IMR-90 (cell line): ENCODE results near the gene RNF2. TPM values are rescaled to one million over a fixed set of nuclear protein-coding genes. Genes with fewer than 3 reads are reported as not detected.

Source experiments
- ATAC-seq: fragments of 200-7000 bp; cut with Tn5 transposase; 2 replicates; pipeline ENCODE4 v1.9.1; 2020; ENCODE audit warnings: low read depth, mild to moderate bottlenecking, moderate library complexity
- BruUV-seq: library from RNA; stranded (reverse); fragments of 400-500 nt; replicated peaks from 2 replicates; lab custom pipeline; 2021; lab: Mats Ljungman, UMichigan
- CTCF ChIA-PET: fragments of 300-600 bp; formaldehyde crosslinking; extraction: SDS; loops from one replicate; lab custom pipeline; 2021; ENCODE audit warnings: antibody characterized with exemption; lab: Yijun Ruan, JAX
- POLR2A ChIA-PET: fragments of 300-600 bp; sonication (Branson Sonifier 250); formaldehyde crosslinking; loops from one replicate; lab custom pipeline; 2022; ENCODE audit warnings: antibody characterized with exemption; ENCODE audit not compliant: unreplicated experiment; lab: Charles Lee
- DNase-seq: peaks from one replicate; pipeline ENCODE4 v3.0.0; 2013
- H2AFZ ChIP-seq: replicated peaks from 2 replicates; pipeline ENCODE3; 2013; ENCODE audit warnings: low read length, mild to moderate bottlenecking; ENCODE audit not compliant: poor library complexity
- H2AK5ac ChIP-seq: 2 replicates; pipeline ENCODE4 v1.6.1; 2013; ENCODE audit warnings: low read depth, low read length, inconsistent platforms
- H2AK9ac ChIP-seq: replicated peaks from 2 replicates; pipeline ENCODE3; 2013; ENCODE audit warnings: mild to moderate bottlenecking, low read depth, low read length, moderate library complexity; ENCODE audit not compliant: poor library complexity
- H2BK120ac ChIP-seq: 2 replicates; pipeline ENCODE4 v1.6.1; 2013; ENCODE audit warnings: low read depth, low read length, inconsistent platforms
- H2BK15ac ChIP-seq: 3 replicates; pipeline ENCODE4 v1.6.1; 2013; ENCODE audit warnings: low read depth, low read length, inconsistent platforms
- H2BK20ac ChIP-seq: 2 replicates; pipeline ENCODE4 v1.6.1; 2013; ENCODE audit warnings: low read depth, mild to moderate bottlenecking, inconsistent platforms, low read length, moderate library complexity
- H2BK5ac ChIP-seq: 2 replicates; pipeline ENCODE4 v1.6.1; 2013; ENCODE audit warnings: mild to moderate bottlenecking, low read depth, low read length, inconsistent platforms; ENCODE audit not compliant: poor library complexity, severe bottlenecking
- H3K14ac ChIP-seq: replicated peaks from 2 replicates; pipeline ENCODE4 v1.6.1; 2013; ENCODE audit warnings: low read depth, low read length, inconsistent platforms
- H3K18ac ChIP-seq: 2 replicates; pipeline ENCODE4 v1.6.1; 2013; ENCODE audit warnings: low read depth, low read length, control low read depth
- H3K23ac ChIP-seq: 2 replicates; pipeline ENCODE4 v1.6.1; 2013; ENCODE audit warnings: low read depth, low read length, inconsistent platforms
- H3K27ac ChIP-seq: 2 replicates; pipeline ENCODE4 v1.5.1; 2013; ENCODE audit warnings: mild to moderate bottlenecking, control low read depth, low read length; ENCODE audit not compliant: insufficient read depth
- H3K27me3 ChIP-seq: 2 replicates; pipeline ENCODE4 v1.6.1; 2013; ENCODE audit warnings: low read length; ENCODE audit not compliant: control insufficient read depth, insufficient read depth
- H3K36me3 ChIP-seq: 2 replicates; pipeline ENCODE4 v1.6.1; 2013; ENCODE audit warnings: low read length, mixed read lengths; ENCODE audit not compliant: control insufficient read depth, insufficient read depth
- H3K4ac ChIP-seq: 2 replicates; pipeline ENCODE4 v1.6.1; 2013; ENCODE audit warnings: low read depth, low read length, inconsistent platforms
- H3K4me1 ChIP-seq: 2 replicates; pipeline ENCODE4 v1.6.1; 2013; ENCODE audit warnings: low read length, mixed read lengths; ENCODE audit not compliant: control insufficient read depth, insufficient read depth
- H3K4me2 ChIP-seq: 2 replicates; pipeline ENCODE4 v1.6.1; 2013; ENCODE audit warnings: low read depth, mild to moderate bottlenecking, control low read depth, low read length, moderate library complexity
- H3K4me3 ChIP-seq: 2 replicates; pipeline ENCODE4 v1.5.1; 2013; ENCODE audit warnings: low read depth, mild to moderate bottlenecking, control low read depth, low read length, moderate library complexity; ENCODE audit not compliant: insufficient read depth
- H3K56ac ChIP-seq: 2 replicates; pipeline ENCODE4 v1.6.1; 2013; ENCODE audit warnings: low read length, inconsistent platforms; ENCODE audit not compliant: insufficient read depth; ENCODE audit errors: extremely low read depth
- H3K79me1 ChIP-seq, 2 experiments: 2 replicates each; pipeline ENCODE4 v1.6.1; 2013; ENCODE audit warnings: low read length in 2 of 2, inconsistent platforms in 1 of 2, low read depth in 1 of 2
- H3K9ac ChIP-seq: 2 replicates; pipeline ENCODE4 v1.6.1; 2013; ENCODE audit warnings: low read depth, low read length, control low read depth
- H3K9me1 ChIP-seq: 2 replicates; pipeline ENCODE4 v1.6.1; 2013; ENCODE audit warnings: low read length, inconsistent platforms; ENCODE audit not compliant: insufficient read depth
- H3K9me3 ChIP-seq: 2 replicates; pipeline ENCODE4 v1.6.1; 2013; ENCODE audit warnings: low read length; ENCODE audit not compliant: control insufficient read depth, insufficient read depth
- H4K20me1 ChIP-seq: 2 replicates; pipeline ENCODE4 v1.6.1; 2013; ENCODE audit warnings: low read length, inconsistent platforms; ENCODE audit not compliant: insufficient read depth
- H4K5ac ChIP-seq: 2 replicates; pipeline ENCODE4 v1.6.1; 2013; ENCODE audit warnings: mild to moderate bottlenecking, low read depth, low read length, control low read depth
- H4K8ac ChIP-seq, 2 experiments: 2 replicates each; pipeline ENCODE4 v1.6.1; 2013; ENCODE audit warnings: low read depth in 2 of 2, low read length in 2 of 2, control low read depth in 1 of 2, inconsistent platforms in 1 of 2
- H4K91ac ChIP-seq: 2 replicates; pipeline ENCODE4 v1.6.1; 2013; ENCODE audit warnings: low read depth, low read length, inconsistent platforms; ENCODE audit not compliant: insufficient read depth
- BHLHE40 ChIP-seq: fragments of 150-350 bp; IDR thresholded peaks from 2 replicates; pipeline ENCODE4 v1.6.1; 2016; ENCODE audit warnings: mild to moderate bottlenecking, low read depth, low read length
- CEBPB ChIP-seq: IDR thresholded peaks from 2 replicates; pipeline ENCODE4 v1.6.1; 2012; ENCODE audit warnings: low read depth, low read length, improper control_type of control experiment
- MAFK ChIP-seq: IDR thresholded peaks from 2 replicates; pipeline ENCODE4 v1.6.1; 2012; ENCODE audit warnings: low read depth, low read length, improper control_type of control experiment
- MXI1 ChIP-seq: IDR thresholded peaks from 2 replicates; pipeline ENCODE4 v1.6.1; 2012; ENCODE audit warnings: low read depth, mild to moderate bottlenecking, low read length, moderate library complexity, borderline replicate concordance
- NFE2L2 ChIP-seq: fragments of 150-350 bp; IDR thresholded peaks from 2 replicates; pipeline ENCODE4 v1.6.1; 2016; ENCODE audit warnings: low read depth, mild to moderate bottlenecking, low read length
- RAD21 ChIP-seq: IDR thresholded peaks from 2 replicates; pipeline ENCODE4 v1.6.1; 2012; ENCODE audit warnings: low read length, improper control_type of control experiment
- RFX5 ChIP-seq: IDR thresholded peaks from 2 replicates; pipeline ENCODE4 v1.8.0; 2012; ENCODE audit warnings: low read depth, mild to moderate bottlenecking, low read length, moderate library complexity
- SMC3 ChIP-seq: fragments of 150-350 bp; IDR thresholded peaks from 2 replicates; pipeline ENCODE4 v1.6.1; 2016; ENCODE audit warnings: low read depth, mild to moderate bottlenecking, antibody characterized with exemption, low read length, moderate library complexity
- dilution Hi-C: fragments of 300-500 bp; cut with HindIII; formaldehyde crosslinking; loops from one replicate; pipeline ENCODE4 v1.14.3; 2018; ENCODE audit warnings: low sequenced_read_pairs; ENCODE audit not compliant: unreplicated experiment
- in situ Hi-C: fragments of 300-500 bp; cut with MboI; formaldehyde crosslinking; loops from 3 replicates; pipeline ENCODE4 v1.14.3; 2019; ENCODE audit warnings: low sequenced_read_pairs, inconsistent platforms, mixed read lengths
- intact Hi-C: fragments of 100-400 bp; cut with micrococcal nuclease; formaldehyde crosslinking; loops from 2 replicates; pipeline ENCODE4 v1.10.0; 2022
- polyA plus RNA-seq, 3 experiments: library from polyadenylated mRNA; depleted of rRNA; stranded (reverse); fragments of >200 nt; gene quantifications; 2 replicates each; pipeline ENCODE4 v1.2.3, GENCODE V29; 2012; ENCODE audit warnings: low replicate concordance in 1 of 3
- total RNA-seq: library from RNA; depleted of rRNA; stranded (reverse); fragments of >200 nt; gene quantifications from 2 replicates; pipeline ENCODE4 v1.2.3, GENCODE V29; 2012

Gene RNF2
- total and polyA plus RNA-seq, 2 of the 4 experiments (the other 2 are of a cell fraction), result 22.6 to 48.8 TPM

DNA sequence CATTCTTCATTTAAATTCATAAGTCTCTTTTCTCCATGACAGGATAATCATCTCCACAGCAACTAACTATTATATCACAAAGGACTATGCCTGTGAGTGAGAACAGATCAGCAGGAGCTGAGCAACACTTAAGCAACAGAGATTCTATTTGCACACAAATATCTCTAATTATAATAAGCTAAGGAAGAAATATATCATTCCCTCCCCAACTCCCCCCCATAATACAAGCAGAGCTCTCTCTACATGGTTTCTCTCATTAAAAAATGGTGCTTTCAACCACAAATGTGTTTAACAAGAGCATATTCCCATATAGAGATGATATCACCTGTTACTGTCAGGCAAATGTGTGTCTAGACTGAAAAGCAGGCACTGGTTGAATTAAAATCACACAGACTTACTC lies 36.5 kb upstream of the RNF2 start:
- Histone ChIP-seq H3K18ac (no peak overlapping the region), H2BK120ac (no peak overlapping the region), H3K23ac (no peak overlapping the region), H3K9ac (no peak overlapping the region), H3K56ac (no peak overlapping the region), H4K91ac (no peak overlapping the region), H2BK5ac (no peak overlapping the region), H3K79me1 (no peaks in the 10 kb centered on the region), H3K4me1 (no peaks in the 10 kb centered on the region), H4K8ac (no peak overlapping the region), H3K14ac (no peak overlapping the region), H4K5ac (no peak overlapping the region), H2AK5ac (no peak overlapping the region), H2BK20ac (no peak overlapping the region), H3K4ac (no peak overlapping the region), H3K4me3 (no peak overlapping the region), H3K27me3 (no peaks in the 10 kb centered on the region; the same call in 1 of the 2 replicates), H3K4me2 (no peak overlapping the region), H3K9me3 (no peaks in the 10 kb centered on the region), H2AFZ (no peak overlapping the region), H3K27ac (no peak overlapping the region), H2BK15ac (no peak overlapping the region), H3K9me1 (no peaks in the 10 kb centered on the region), H4K20me1 (no peaks in the 10 kb centered on the region), H3K36me3 (no peaks in the 10 kb centered on the region), H2AK9ac (no peak overlapping the region)
- no peak for TF ChIP-seq SMC3
- TF ChIP-seq MXI1, result no peak
- TF ChIP-seq RAD21, result no peak
- no peak for TF ChIP-seq MAFK
- no peak for TF ChIP-seq BHLHE40
- TF ChIP-seq RFX5, result no peak
- TF ChIP-seq CEBPB, result no peak
- TF ChIP-seq NFE2L2, result no peak
- ChIA-PET CTCF (no interaction called here), POLR2A (no interaction called here)
- in situ Hi-C loops, result no loop called here
- no peak for DNase-seq
- ATAC-seq, result no peak
- dilution Hi-C loops, result no loop called here
- BruUV-seq, result no TSS peak
- intact Hi-C loops, result no loop called here
